K562 (cell line): Measurements from ENCODE around the gene SCAMP1. TPM values are rescaled to one million over a fixed set of nuclear protein-coding genes. Genes with fewer than 3 reads are reported as not detected.

ENCODE experiments used
- ADNP ChIP-seq: fragments of 200-800 bp; sonication (Bioruptor generic); IDR thresholded peaks from 2 replicates; pipeline ENCODE4 v1.6.1; 2016; ENCODE audit warnings: missing genetic modification characterization, missing compliant biosample characterization
- CCAR2 ChIP-seq: fragments of 200-400 bp; formaldehyde crosslinking; IDR thresholded peaks from 2 replicates; pipeline ENCODE4 v1.6.1; 2017; ENCODE audit warnings: mild to moderate bottlenecking, low read depth, low read length
- MBD2 ChIP-seq: sonication (generic); IDR thresholded peaks from 2 replicates; pipeline ENCODE4 v1.6.1; 2016; ENCODE audit warnings: low read depth, borderline replicate concordance
- MECOM ChIP-seq: fragments of 250-450 bp; sonication (Bioruptor Pico); IDR thresholded peaks from 2 replicates; pipeline ENCODE4 v1.8.0; 2022; ENCODE audit warnings: inconsistent platforms
- NR2C2 ChIP-seq, 2 experiments: fragments of 200-800 bp in 1 of 2; sonication (Bioruptor generic) in 1 of 2; sonication (generic) in 1 of 2; formaldehyde crosslinking in 1 of 2; IDR thresholded peaks; 2 replicates each; pipeline versions ENCODE4 v1.6.1 to v1.8.0; 2016 to 2022; ENCODE audit warnings: mild to moderate bottlenecking in 1 of 2, missing compliant biosample characterization in 1 of 2, missing genetic modification characterization in 1 of 2, missing genetic modification reagents in 1 of 2
- RBM22 ChIP-seq: fragments of 200-400 bp; formaldehyde crosslinking; IDR thresholded peaks from 2 replicates; pipeline ENCODE4 v1.6.1; 2018; ENCODE audit warnings: low read length, low read depth; ENCODE audit not compliant: poor library complexity, severe bottlenecking
- STAT5A ChIP-seq: IDR thresholded peaks from 2 replicates; pipeline ENCODE4 v1.6.1; 2012; ENCODE audit warnings: low read length, inconsistent platforms, borderline replicate concordance
- TAF9B ChIP-seq: fragments of 450-650 bp; IDR thresholded peaks from 2 replicates; pipeline ENCODE4 v1.6.1; 2018; ENCODE audit warnings: mild to moderate bottlenecking; ENCODE audit not compliant: partially characterized antibody
- ZBTB7A ChIP-seq: IDR thresholded peaks from 2 replicates; pipeline ENCODE4 v1.6.1; 2011; ENCODE audit warnings: low read depth, mild to moderate bottlenecking, low read length, moderate library complexity, borderline replicate concordance; ENCODE audit not compliant: control insufficient read depth
- ZNF146 ChIP-seq: IDR thresholded peaks from one replicate; pipeline ENCODE4 v1.6.1; 2018; ENCODE audit warnings: missing compliant biosample characterization; ENCODE audit not compliant: unreplicated experiment
- ZNF347 ChIP-seq: fragments of 450-650 bp; formaldehyde crosslinking; IDR thresholded peaks from 2 replicates; pipeline ENCODE4 v1.4.0; 2020; ENCODE audit warnings: low read depth, mild to moderate bottlenecking, moderate library complexity
- ZNF586 ChIP-seq: fragments of 450-650 bp; formaldehyde crosslinking; conservative IDR thresholded peaks from 2 replicates; pipeline ENCODE4 v1.4.0; 2020; ENCODE audit warnings: mild to moderate bottlenecking, moderate library complexity
- polyA plus RNA-seq, 8 experiments: library from polyadenylated mRNA; depleted of rRNA in 4 of 8; stranded (reverse) in 5 of 8; unstranded in 3 of 8; fragments of >200 nt; fragmentation: Nextera tagmentation in 2 of 8; fragmentation: Illumina TruSeq in 1 of 8; extraction: Ambion mirVana in 2 of 8; extraction: Trizol in 1 of 8; gene quantifications; 2 replicates each; pipeline versions ENCODE4 v1.2.1 to v1.2.3, GENCODE V29; 2011 to 2014; ENCODE audit warnings: inconsistent platforms in 1 of 8, missing spikeins in 1 of 8
- total RNA-seq, 7 experiments: library from RNA; depleted of rRNA in 6 of 7; stranded (reverse); fragments of >200 nt in 6 of 7; fragmentation: Illumina TruSeq in 2 of 7; extraction: Trizol in 2 of 7; gene quantifications; 2 replicates each; pipeline versions ENCODE4 v1.2.1 to v1.2.3, GENCODE V29; 2011 to 2021; ENCODE audit warnings: low replicate concordance in 1 of 7
- TF ChIP-seq, protein P1 (sequence below): fragments of 450-650 bp; IDR thresholded peaks from 2 replicates; pipeline ENCODE4 v1.6.1; 2016; ENCODE audit warnings: low read depth, mild to moderate bottlenecking, moderate library complexity
- TF ChIP-seq, protein P2 (sequence below): fragments of 450-650 bp; IDR thresholded peaks from 2 replicates; pipeline ENCODE4 v1.6.1; 2016; ENCODE audit warnings: mild to moderate bottlenecking
- TF ChIP-seq, protein P3 (sequence below): fragments of 250-450 bp; sonication (Bioruptor Pico); IDR thresholded peaks from 2 replicates; pipeline ENCODE4 v1.6.1; 2021; ENCODE audit warnings: mild to moderate bottlenecking
- TF ChIP-seq, protein P4 (sequence below): fragments of 450-650 bp; conservative IDR thresholded peaks from 2 replicates; pipeline ENCODE4 v1.6.1; 2016; ENCODE audit warnings: missing genetic modification characterization, low read depth, mild to moderate bottlenecking, control low read depth, missing compliant biosample characterization

The SCAMP1 gene
- total and polyA plus RNA-seq, 9 of the 15 experiments (the other 6 are each of a cell fraction or from before 2014, with no cell fraction given): 5.4 to 23.9 (median 13.8) TPM

DNA sequence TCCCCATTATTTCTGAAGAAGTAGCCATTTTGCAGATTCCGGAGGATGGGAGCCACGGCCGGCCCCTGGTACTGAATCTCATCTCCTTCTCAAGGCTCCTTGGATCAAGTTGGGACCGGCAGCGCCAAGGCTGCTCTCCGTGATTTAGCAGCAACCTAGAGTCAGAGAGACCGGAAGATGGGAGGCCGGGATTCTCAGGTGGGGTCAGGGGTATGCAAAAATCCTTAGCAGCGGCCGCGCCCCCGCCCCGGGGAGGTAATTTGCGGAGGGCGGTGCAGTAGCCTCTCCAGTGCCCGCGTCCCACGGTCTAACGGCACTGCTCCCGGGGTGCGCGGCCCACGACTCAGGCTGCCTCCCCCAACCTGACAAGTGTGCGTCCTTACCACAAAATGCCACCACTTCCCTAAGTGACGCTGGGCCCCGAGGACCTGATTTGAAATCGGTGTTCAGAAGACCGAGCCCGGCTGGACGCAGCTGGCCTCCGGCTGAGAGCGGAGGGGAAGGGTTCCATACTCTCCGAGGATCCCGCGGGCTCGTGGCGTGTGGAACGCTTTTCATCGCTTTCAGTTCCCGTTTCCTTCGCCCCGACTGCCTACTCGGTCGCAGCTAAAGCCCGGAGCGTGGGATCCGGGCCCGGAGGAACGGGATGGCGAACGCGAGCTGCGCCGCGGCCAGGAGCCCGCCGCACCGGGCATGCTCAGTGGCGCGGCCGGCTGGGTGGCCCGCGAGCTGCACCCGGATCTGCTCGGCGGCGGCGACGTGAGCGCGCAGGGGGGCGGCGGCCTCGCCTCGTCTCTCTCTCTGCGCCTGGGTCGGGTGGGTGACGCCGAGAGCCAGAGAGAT, at the start of gene SCAMP1 (continued):
- TF ChIP-seq ZNF586 (CRISPR knock-in tag): no peak
- peak; percentile 12; the same call in 1 of the 2 replicates for TF ChIP-seq MBD2
- TF ChIP-seq, protein P1, sequence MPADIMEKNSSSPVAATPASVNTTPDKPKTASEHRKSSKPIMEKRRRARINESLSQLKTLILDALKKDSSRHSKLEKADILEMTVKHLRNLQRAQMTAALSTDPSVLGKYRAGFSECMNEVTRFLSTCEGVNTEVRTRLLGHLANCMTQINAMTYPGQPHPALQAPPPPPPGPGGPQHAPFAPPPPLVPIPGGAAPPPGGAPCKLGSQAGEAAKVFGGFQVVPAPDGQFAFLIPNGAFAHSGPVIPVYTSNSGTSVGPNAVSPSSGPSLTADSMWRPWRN: 0 out of 2 replicates have a peak, but pooled peaks have one; percentile 12
- no peak for TF ChIP-seq RBM22
- no peak for TF ChIP-seq CCAR2
- TF ChIP-seq, protein P2, sequence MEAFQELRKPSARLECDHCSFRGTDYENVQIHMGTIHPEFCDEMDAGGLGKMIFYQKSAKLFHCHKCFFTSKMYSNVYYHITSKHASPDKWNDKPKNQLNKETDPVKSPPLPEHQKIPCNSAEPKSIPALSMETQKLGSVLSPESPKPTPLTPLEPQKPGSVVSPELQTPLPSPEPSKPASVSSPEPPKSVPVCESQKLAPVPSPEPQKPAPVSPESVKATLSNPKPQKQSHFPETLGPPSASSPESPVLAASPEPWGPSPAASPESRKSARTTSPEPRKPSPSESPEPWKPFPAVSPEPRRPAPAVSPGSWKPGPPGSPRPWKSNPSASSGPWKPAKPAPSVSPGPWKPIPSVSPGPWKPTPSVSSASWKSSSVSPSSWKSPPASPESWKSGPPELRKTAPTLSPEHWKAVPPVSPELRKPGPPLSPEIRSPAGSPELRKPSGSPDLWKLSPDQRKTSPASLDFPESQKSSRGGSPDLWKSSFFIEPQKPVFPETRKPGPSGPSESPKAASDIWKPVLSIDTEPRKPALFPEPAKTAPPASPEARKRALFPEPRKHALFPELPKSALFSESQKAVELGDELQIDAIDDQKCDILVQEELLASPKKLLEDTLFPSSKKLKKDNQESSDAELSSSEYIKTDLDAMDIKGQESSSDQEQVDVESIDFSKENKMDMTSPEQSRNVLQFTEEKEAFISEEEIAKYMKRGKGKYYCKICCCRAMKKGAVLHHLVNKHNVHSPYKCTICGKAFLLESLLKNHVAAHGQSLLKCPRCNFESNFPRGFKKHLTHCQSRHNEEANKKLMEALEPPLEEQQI: no peak
- TF ChIP-seq ZNF347 (CRISPR knock-in tag): no peak
- TF ChIP-seq, protein P3, sequence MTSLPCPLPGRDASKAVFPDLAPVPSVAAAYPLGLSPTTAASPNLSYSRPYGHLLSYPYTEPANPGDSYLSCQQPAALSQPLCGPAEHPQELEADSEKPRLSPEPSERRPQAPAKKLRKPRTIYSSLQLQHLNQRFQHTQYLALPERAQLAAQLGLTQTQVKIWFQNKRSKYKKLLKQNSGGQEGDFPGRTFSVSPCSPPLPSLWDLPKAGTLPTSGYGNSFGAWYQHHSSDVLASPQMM (CRISPR knock-in tag): no peak
- TF ChIP-seq, protein P4, sequence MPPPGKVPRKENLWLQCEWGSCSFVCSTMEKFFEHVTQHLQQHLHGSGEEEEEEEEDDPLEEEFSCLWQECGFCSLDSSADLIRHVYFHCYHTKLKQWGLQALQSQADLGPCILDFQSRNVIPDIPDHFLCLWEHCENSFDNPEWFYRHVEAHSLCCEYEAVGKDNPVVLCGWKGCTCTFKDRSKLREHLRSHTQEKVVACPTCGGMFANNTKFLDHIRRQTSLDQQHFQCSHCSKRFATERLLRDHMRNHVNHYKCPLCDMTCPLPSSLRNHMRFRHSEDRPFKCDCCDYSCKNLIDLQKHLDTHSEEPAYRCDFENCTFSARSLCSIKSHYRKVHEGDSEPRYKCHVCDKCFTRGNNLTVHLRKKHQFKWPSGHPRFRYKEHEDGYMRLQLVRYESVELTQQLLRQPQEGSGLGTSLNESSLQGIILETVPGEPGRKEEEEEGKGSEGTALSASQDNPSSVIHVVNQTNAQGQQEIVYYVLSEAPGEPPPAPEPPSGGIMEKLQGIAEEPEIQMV (tag): no peak
- 0 out of 2 replicates have a peak, but pooled peaks have one; percentile 81 for TF ChIP-seq ADNP (tag)
- TF ChIP-seq ZBTB7A: peak; percentile 52; the same call in 1 of the 2 replicates
- no peak for TF ChIP-seq STAT5A
- no peak for TF ChIP-seq NR2C2 (CRISPR knock-in tag; IDR thresholded peaks at IDR 0.05)
- peak; percentile 90 for TF ChIP-seq NR2C2 (tag; IDR thresholded peaks at IDR 0.05)
- no peak for TF ChIP-seq MECOM (CRISPR knock-in tag)
- peak; percentile 80 for TF ChIP-seq TAF9B
- no peak for TF ChIP-seq ZNF146 (CRISPR knock-in tag)
